Ammon's horn (tissue), 1 donor: ENCODE results near the gene XIRP1.
"Not testable (repeated sequence)": the region's sequence is repeated elsewhere in the genome, so short reads cannot be mapped to it uniquely, and the experiment has no call there.

Experiments
- DNase-seq: peaks from one replicate; pipeline ENCODE4 v3.0.0-alpha.2; 2016; ENCODE audit warnings: low spot score

XIRP1 gene, protein sequence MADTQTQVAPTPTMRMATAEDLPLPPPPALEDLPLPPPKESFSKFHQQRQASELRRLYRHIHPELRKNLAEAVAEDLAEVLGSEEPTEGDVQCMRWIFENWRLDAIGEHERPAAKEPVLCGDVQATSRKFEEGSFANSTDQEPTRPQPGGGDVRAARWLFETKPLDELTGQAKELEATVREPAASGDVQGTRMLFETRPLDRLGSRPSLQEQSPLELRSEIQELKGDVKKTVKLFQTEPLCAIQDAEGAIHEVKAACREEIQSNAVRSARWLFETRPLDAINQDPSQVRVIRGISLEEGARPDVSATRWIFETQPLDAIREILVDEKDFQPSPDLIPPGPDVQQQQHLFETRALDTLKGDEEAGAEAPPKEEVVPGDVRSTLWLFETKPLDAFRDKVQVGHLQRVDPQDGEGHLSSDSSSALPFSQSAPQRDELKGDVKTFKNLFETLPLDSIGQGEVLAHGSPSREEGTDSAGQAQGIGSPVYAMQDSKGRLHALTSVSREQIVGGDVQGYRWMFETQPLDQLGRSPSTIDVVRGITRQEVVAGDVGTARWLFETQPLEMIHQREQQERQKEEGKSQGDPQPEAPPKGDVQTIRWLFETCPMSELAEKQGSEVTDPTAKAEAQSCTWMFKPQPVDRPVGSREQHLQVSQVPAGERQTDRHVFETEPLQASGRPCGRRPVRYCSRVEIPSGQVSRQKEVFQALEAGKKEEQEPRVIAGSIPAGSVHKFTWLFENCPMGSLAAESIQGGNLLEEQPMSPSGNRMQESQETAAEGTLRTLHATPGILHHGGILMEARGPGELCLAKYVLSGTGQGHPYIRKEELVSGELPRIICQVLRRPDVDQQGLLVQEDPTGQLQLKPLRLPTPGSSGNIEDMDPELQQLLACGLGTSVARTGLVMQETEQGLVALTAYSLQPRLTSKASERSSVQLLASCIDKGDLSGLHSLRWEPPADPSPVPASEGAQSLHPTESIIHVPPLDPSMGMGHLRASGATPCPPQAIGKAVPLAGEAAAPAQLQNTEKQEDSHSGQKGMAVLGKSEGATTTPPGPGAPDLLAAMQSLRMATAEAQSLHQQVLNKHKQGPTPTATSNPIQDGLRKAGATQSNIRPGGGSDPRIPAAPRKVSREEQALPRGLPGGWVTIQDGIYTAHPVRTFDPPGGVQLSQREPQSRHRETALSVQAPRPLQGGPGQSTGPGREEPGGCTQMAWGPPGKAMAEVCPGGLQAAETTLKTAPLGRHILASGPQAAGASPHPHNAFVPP (N-terminal part only)

DNA sequence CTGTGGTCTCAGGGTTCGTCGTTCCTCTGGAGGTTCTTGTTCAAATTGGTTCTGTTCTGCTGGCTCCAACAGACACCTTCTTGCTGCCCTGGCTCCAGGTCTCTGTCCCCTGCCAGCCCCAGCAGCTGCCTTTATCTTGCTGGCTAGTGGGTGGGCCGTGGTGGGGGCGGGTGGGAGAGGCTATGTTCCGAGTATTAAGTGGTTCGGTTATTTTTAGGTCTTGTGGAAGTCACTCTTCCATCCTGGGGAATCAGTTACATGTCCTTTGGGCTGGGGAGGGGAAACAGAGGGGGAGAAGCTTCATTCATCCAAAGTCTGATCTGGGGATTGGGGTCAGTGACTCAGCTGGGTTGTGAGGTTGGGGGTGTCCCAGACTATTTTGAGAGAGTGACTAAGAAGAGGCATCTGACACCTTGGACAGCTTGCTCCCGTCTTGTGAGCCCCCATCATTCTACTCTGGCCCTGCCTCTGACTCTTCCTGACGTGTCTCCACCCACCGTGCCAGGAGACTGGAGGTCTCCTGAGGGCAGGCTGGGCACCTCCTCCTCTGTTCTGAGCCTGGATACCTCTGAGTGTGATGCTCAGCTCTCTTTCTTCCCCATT, at the start of gene XIRP1:
TSS of gene XIRP1 (minus strand) at position 106 of the 603 bp plus-strand sequence. CDS start 3,150 bp downstream, outside the sequence.
- DNase-seq, result no peak

DNA sequence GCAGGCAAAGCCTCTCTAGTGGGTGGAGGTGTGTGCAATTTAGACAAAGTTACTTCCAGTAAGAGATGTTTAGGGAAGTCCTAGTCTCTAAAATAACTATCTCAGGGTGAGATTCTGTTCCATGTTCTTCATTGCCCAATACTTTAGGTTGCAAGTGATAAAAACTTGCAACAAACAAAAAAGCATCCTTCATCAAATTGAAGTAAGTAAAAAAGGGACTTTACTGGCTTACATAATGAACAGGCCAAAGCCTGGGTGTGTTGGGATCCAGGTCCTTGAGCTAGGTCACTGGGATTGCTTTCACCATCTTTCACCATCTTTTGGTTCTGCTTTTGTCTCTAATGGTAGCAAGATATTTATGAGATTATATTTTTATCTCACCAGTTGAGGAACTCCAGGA, 49.2 kb upstream of the XIRP1 start:
- no peak for DNase-seq

DNA sequence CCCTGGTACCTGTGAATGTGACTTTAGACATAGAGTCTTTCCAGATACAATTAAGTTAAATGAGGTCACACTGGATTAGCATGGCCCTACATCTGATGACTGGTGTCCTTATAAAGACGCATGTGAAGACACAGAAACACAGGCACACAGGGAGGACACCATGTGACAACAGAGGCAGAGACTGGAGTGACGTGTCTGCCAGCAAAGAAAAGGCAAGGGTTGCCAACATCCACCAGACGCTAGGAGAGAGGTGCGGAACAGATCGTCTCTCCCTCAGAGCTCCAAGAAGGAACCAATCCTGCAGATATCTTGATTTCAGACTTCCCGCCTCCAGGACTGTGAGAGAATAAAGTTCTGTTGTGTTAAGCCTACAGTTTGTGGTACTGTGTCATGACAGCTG, 44.6 kb upstream of the XIRP1 start:
- DNase-seq, result no peak

DNA sequence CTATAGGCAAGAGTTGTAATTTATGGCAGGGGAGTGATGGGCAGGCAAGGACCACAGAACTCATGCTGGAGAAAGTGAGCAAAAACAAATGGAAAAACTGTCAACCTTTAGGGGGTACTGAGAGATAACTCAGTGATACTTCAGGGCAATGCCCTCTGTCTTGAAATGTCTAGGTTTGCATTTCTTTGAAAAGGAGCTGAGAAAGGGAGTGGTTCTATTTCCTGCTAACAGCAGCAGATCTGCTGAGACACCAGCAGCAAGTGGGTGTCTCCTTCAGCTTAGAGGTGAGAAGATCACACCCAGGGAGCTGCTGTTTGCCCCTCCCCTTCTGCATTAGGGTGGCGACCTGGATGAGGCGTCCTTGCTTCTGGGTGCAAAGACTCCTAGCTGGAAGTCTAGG, 42.3 kb upstream of the XIRP1 start:
- no peak for DNase-seq

DNA sequence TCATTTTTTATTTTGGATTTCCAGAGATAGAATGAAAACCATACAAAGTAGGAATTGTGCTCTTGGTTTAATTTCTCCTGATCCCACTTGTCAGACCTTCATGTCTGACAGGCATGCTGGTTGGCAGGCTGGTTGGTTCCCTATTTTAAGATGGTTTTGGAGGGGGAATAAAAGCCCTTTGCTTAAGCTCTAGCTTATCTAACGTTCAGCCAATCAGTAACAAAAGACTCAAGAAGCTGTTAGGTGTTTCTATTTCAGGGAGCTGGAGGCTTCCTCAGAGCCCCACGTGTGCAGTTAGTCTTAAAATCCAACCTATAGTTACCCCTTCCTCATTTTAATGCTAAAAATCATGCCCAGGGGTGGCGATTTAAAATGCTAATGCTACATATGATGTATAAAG, 40.5 kb upstream of the XIRP1 start:
- DNase-seq, result no peak

DNA sequence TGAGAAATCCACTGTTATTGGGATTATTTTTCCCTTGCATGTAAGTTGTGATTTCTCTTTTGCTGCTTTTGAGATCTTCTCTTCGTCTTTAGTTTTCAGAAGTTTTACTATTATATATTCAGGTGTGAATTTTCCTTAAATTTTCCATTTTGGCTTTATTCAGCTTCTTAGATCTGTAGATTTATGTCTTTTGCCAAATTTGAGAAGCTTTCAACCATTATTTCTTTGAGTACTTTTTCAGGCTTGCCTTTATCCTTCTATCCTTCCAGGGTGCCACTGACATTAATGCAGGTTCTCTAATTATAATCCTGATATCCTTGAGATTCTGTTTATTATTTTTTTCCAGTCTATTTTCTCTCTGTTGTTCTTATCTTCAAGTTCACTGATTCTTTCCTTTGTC, 38.1 kb upstream of the XIRP1 start:
- no peak for DNase-seq

DNA sequence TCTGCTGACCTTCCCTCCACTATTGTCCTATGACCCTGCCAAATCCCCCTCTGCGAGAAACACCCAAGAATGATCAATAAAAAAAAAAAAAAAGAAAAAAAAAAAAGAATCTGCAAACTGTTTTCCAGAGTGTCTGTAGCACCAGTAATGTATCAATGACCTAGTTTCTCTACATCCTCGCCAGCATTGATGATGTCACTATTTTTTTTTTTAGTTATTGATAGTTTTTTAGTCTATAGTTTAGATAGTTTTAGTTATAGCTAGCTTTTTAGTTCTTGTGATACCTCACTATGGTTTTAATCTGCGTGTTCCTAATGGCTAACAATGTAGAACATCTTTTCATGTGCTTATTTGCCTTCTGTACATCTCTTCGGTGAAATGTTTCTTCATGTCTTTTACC, 36.1 kb upstream of the XIRP1 start:
- no peak for DNase-seq

DNA sequence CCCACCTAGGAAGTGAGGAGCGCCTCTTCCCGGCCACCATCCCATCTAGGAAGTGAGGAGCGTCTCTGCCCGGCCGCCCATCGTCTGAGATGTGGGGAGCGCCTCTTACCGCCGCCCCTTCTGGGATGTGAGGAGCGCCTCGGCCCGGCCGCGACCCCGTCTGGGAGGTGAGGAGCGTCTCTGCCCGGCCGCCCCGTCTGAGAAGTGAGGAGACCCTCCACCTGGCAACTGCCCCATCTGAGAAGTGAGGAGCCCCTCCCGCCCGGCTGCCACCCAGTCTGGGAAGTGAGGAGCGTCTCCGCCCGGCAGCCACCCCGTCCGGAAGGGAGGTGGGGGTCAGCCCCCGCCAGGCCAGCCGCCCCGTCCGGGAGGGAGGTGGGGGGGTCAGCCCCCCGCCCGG, 35.2 kb upstream of the XIRP1 start:
- DNase-seq, result not testable (repeated sequence)

DNA sequence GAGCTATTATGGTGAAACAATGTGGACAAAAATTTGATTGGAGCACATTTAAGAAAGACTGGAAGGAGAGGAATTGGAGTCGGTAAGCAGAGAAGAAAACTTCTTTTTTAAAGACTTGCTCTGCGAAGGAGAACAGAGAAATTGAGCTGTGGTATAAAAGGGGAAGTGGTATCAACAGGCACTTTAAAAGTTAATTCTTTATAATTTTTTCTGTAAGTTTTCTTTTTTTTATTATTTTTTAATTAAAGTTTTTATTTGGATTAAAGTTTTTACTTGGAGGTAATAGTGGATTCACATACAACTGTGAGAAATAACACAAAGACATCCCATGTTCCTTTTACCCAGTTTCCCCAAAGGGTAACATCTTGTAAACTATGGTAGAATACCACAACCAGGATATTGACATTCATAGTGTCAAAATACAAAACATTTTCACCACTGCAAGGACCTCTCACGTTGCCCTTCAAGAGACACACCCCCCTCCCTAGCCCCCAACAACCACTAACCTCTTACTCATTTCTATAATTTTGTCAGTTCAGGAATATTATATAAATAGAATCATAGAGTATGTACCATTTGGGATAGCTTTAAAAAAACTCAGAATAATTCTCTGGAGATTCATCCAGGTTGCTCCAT, 33.8 kb upstream of the XIRP1 start:
- DNase-seq, result no peak

DNA sequence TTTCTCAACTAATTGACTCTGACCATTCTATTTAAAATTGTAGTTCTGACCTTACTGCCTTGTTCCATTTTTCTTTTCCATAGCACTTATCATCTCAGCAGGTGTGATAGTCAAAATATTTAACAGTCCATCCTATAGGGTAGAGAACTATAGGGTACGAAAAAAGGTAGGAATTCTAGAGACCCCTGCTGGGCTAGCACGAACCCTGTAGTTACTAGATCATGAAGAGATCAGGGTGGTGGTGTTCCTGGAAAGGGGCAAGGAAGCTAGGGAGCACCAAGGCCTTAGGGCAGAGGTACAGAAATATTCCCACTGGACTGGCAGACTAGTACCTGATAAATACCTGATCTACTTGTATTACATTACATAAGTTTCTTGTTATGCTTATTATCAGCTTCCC, 31.9 kb upstream of the XIRP1 start:
- DNase-seq, result no peak

DNA sequence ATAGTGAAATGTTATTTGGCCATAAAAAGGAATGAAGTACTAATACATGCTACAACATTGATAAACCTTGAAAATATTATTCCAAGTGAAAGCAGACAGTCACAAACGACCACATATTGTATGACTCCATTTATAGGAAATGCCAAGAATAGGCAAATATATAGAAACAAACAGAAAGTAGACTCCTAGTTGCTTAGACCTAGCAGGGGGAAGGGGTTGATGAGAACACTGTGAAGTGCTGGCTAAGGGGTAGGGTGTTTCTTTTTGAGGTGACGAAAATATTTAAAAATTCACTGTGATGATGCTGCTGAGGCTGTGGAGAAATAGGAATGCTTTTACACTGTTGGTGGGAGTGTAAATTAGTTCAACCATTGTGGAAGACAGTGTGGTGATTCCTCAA, 30.5 kb upstream of the XIRP1 start:
- no peak for DNase-seq

DNA sequence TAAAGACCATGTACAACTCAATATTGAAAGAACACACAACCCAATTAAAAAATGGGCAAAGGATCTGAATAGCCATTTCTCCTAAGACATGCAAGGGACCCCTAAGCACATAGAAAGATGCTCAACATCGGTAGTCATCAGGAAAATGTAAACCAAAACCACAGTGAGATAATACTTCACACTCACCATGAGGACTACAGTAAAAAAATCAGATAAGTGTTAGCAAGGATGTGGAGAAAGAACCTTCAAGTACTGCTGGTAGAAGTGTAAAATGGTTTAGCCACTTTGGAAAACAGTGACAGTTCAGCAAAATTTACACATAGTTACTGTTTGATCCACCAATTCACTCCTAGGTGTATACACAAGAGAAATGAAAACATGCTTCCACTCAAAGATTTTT, 30.1 kb upstream of the XIRP1 start:
- no peak for DNase-seq

DNA sequence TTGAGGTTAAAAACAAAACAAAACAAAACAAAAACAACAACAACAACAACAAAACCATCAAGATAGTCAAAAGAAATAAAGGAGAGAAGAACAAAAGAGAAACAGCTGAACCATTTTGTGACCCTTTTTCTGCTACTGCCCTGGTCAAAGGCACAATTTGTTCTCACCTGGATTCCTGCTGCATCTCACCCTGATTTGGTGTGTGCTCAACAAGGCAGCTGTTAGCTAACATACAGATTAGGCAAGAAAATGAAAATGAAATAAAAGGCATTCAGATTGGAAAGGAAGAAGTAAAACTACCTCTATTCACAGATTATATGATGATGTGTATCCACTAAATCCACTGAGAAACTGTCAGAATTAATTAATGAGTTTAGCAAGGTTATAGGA, 28.7 kb upstream of the XIRP1 start:
- no peak for DNase-seq

DNA sequence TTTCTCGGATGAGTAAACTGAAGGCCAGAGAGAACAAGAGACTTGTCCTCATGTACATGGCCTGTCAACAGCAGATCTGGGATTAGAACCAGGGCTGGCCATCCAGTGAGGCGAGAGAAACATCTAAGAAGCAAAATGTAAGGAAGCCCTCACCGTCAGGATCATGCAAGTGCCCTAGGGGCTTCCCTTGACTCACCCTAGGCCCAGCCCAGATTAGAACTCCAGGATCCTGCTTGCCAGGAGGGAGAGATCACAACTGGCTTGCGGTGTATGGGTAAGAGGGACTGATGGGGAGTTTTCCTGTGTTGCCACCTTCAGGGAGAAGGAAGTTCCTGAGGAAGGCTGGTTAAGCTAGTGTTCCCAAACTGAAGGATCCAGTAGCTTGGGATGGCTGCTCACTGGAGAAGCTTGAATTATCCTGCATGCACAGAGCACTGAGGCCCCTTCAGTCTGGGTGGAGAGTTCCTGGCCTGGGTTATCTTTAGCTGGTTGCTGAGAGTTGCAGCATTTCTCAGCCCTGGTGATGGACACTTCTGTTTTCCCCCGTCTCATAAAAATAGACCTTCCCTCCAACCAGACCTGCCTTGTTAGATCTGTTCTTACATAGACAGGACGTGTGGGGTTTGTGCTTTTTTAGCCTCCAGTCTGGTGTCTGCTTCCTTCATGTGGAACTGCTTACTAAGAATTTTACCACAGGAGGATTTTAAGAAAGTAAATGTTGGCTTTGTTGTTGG, 28.2 kb upstream of the XIRP1 start:
- peak; percentile 76 for DNase-seq

DNA sequence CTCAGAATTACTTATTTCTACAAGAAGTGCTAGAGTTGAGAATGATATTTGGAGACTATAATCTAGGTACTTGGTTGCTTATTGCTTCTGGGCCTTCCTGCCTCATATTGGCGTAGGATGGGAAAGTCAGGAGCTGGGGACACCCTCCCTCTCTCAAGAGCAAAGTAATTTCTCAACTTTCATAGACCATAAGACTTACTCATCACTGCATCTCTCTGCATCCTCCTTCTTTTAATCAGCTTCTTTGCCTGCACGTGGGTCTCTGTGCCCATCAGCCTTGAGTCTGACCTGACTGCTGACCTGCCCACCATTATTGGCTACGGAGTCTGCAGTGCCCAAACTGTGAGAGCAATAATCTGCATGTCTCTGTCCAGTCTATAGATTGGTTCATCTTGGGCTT, 27.3 kb upstream of the XIRP1 start:
- no peak for DNase-seq

DNA sequence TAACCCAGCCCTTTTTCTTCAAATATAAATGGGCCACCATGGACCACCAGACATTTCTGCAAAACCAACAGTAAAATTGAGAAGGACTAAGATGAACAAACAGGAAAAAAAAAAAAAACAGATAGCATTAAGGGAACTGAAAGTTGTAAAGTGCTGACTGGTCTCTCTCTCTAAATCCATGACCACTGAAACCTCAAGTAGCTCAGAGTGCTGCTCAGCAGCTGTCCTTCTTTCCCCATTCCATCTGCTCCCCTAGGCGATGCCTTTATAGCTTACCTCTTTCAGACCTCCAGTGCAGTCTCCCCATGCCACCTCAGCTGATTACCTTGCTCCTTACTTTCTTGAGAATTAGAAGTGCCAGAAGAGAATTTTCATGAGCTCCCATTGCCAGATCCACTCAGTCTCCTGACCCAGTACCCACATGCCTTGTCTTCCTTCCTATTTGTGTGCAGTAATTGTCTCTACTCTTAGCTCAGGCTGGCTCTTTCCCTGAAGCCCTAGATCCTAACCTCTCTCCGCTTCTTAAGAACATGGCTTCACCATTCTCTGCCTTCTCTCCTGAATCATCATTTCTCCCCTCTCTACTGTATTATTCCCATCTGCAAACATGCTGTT, 23.9 kb upstream of the XIRP1 start:
- DNase-seq, result peak; percentile 33

DNA sequence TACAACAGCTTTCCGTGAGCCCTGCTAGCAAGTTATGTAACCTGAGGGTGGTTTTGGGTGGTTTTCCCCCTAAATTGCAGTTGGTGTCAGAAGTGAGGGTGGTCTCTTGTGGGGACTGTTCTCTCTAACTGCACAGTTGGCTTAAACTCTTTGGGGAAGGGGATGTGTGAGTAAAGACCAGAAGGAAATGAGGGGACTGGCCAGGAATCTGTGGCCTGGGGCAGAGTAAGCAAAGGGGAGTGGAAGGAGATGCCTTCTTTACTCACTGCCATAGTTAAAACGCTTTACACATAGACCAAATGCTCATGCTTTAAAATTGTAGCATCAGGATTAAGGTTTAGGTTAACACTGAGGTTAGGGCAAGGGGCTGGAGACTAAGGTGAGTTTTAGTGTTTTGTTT, 21.2 kb upstream of the XIRP1 start:
- no peak for DNase-seq

DNA sequence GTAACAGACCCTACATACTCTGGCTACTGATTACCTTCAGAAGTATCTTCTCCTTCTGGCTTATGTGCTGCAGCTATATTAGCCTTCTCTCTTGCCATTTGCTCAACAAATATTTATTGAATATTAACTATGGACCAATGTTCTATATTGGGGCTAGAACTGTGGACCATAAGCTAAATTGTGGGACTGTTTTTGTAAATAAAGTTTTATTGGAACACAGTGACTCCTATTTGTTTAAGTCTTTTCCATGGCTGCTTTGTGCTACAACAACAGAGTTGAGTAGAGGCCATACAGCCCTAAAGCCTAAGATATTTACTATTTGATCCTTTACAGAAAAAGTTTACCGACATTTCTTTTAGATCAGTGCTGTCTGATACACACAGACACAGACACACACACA, 20.3 kb upstream of the XIRP1 start:
- no peak for DNase-seq

DNA sequence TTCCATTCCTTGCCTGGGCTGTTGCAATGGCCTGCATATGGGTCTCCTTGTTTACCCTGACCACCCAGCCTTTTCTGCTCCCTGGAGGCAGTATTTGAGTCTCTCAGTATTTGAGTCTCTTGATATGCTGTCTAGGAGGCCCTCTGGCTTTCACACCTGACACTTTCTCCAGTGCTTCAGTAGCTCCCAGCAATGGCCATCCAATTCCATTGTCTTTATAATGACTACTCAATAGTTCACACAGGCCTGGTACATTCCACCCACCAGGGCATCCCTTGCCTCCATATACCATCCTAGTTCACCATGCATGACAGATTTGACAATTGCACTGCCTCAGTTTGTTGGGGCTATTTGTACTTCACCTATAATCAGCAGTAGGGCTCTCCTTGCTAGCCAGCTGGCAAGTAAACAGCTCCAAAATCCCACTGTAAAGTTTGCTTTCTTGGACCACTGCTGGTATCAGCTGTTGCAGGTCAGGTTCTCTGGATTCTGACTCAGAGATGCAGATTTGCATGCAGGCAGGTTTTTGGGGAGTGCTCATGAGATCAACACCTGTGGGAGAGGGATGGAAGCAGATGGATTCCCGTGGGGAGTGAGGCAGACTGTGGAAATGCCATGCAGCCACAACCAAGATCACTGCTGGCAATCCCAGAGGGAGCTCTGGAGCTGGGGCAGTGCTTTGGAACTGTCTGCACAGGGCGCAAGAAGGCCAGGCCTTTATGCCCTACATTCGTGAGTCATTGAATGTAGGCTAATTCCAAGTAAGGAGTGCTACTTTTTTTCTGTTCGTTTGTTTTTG, 19.1 kb upstream of the XIRP1 start:
- DNase-seq, result no peak

DNA sequence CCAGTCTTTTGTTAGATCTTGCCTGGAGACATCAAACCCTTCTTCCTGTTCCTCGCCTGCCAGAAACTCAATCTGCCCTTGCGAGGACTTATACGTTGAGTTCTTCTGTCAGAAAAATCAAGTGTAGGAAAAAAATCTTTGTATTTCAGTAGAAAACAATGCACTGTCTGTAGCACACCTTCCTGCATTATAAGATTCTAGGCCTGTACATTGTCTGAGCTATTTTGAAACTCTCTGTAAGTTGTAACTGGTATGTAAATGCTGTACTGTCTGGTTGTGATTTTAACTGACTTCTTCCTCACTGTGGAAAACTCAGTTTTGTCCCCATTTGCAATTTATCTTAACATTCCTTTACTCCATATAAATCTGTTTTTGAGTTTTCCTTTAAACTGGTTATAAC, 17.7 kb upstream of the XIRP1 start:
- DNase-seq, result no peak
